ENCODE data around the gene MRPS14. TPM values are rescaled to one million over a fixed set of nuclear protein-coding genes. Genes with fewer than 3 reads are reported as not detected.
A peak's percentile ranks its signal among the peaks of the same experiment; 100 is the strongest.

Gene MRPS14
- total and polyA plus RNA-seq, 9 of the 15 experiments (the other 6 are each of a cell fraction or from before 2014, with no cell fraction given), result 38.1 to 231 (median 54.9) TPM

DNA sequence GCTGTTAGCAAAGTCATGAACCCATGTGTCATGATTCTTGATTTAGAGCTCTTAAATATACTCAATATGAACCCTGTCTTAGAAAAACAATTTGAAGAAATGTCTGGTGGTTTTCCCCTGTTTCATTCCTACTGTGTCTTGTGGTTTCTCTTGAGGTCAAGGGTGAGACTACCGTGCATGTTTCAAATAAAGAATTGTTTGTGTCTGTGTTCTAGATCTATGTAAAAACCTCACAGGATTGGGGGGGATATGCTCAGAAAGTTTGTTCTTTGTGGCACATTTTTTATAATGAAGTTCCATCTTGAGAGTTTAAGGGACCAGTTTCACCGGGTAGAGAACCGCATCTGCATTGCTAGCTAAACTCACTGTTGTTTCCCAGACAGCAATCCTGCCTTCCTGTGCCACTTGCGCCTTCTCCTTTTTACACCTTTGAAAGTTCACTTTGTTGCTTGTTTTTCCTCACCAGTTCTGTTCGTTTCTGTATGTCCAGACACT is 54.4 kb downstream of the MRPS14 start (continued):
- TF ChIP-seq ZNF197 (CRISPR knock-in tag; IDR thresholded peaks at IDR 0.05; ENCODE audit: low read depth) (no peak), ZZZ3 (IDR thresholded peaks at IDR 0.05) (no peak), DPF2 (IDR thresholded peaks at IDR 0.05) (no peak), CXXC5 (CRISPR knock-in tag; IDR thresholded peaks at IDR 0.05) (peak; percentile 23; the same call in 1 of the 2 replicates), NR2C2 (CRISPR knock-in tag; IDR thresholded peaks at IDR 0.05) (no peak), NR2C2 (tag; IDR thresholded peaks at IDR 0.05) (peak; percentile 76), SMAD4 (CRISPR knock-in tag; conservative IDR thresholded peaks at IDR 0.05) (0 out of 2 replicates have a peak, but pooled peaks have one; percentile 8), MEIS2 (IDR thresholded peaks at IDR 0.05; ENCODE audit: partially characterized antibody) (peak; percentile 82), ESRRA (IDR thresholded peaks at IDR 0.05; ENCODE audit: borderline replicate concordance, low read depth) (peak; percentile 23; the same call in 1 of the 2 replicates), ZNF75A (CRISPR knock-in tag; IDR thresholded peaks at IDR 0.05) (no peak), ZNF175 (CRISPR knock-in tag; IDR thresholded peaks at IDR 0.05; ENCODE audit: low read depth) (no peak), NR2C1 (IDR thresholded peaks at IDR 0.05) (peak; percentile 59; the same call in 1 of the 2 replicates), NR2C1 (tag; IDR thresholded peaks at IDR 0.05) (peak; percentile 65), MLLT1 (IDR thresholded peaks at IDR 0.05) (0 out of 4 replicates have a peak, but pooled peaks of 1 of the 2 experiments have one; percentile 21), RBBP5 (IDR thresholded peaks at IDR 0.05; ENCODE audit: borderline replicate concordance, insufficient read depth, low read length, poor library complexity, severe bottlenecking) (no peak)
- TF ChIP-seq, protein P1, sequence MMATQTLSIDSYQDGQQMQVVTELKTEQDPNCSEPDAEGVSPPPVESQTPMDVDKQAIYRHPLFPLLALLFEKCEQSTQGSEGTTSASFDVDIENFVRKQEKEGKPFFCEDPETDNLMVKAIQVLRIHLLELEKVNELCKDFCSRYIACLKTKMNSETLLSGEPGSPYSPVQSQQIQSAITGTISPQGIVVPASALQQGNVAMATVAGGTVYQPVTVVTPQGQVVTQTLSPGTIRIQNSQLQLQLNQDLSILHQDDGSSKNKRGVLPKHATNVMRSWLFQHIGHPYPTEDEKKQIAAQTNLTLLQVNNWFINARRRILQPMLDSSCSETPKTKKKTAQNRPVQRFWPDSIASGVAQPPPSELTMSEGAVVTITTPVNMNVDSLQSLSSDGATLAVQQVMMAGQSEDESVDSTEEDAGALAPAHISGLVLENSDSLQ (IDR thresholded peaks at IDR 0.05), result 0 out of 2 replicates have a peak, but pooled peaks have one; percentile 29
- TF ChIP-seq, protein P2, sequence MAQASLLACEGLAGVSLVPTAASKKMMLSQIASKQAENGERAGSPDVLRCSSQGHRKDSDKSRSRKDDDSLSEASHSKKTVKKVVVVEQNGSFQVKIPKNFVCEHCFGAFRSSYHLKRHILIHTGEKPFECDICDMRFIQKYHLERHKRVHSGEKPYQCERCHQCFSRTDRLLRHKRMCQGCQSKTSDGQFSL (CRISPR knock-in tag; IDR thresholded peaks at IDR 0.05), result no peak
- TF ChIP-seq, protein P2 (tag; IDR thresholded peaks at IDR 0.05), result no peak

All from K562 (cell line).